Hepatocyte (in vitro differentiated cells): ENCODE measurements around the gene CACHD1.

ENCODE experiments used
- CTCF ChIP-seq: fragments of 200-600 bp; sonication (generic); IDR thresholded peaks from 2 replicates; pipeline ENCODE4 v1.5.1; 2016; ENCODE audit warnings: antibody characterized with exemption, mild to moderate bottlenecking; ENCODE audit not compliant: poor library complexity
- EZH2 ChIP-seq: fragments of 200-600 bp; sonication (generic); IDR thresholded peaks from 2 replicates; pipeline ENCODE4 v1.6.1; 2016; ENCODE audit warnings: antibody characterized with exemption, mild to moderate bottlenecking, borderline replicate concordance
- EZH2phosphoT487 ChIP-seq: fragments of 200-600 bp; sonication (generic); IDR thresholded peaks from one replicate; pipeline ENCODE4 v1.6.1; 2018; ENCODE audit warnings: antibody characterized with exemption, mild to moderate bottlenecking, low read depth, moderate library complexity; ENCODE audit not compliant: unreplicated experiment, severe bottlenecking

DNA sequence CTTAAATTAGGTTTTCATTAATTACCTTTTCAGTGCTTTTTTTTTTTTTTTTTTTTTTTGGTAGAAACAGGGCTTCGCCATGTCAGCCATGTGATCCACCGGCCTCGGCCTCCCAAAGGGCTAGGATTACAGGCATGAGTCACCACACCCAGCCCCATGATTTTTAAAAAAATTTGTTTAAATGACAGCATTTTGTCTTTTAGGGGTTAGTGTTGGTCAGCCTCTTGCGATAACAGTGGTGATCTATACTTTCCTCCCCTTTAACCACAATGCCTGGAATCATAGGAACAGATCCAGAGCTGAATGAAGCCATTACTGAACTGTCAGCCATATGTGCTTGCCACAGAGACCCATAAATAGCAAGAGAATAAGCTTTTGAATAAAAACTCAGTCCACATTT lies 73.9 kb downstream of the CACHD1 start:
- TF ChIP-seq CTCF, result no peak
- no peak for TF ChIP-seq EZH2
- no peak for TF ChIP-seq EZH2phosphoT487
